ENCODE data around the gene CCDC92B.

DNA sequence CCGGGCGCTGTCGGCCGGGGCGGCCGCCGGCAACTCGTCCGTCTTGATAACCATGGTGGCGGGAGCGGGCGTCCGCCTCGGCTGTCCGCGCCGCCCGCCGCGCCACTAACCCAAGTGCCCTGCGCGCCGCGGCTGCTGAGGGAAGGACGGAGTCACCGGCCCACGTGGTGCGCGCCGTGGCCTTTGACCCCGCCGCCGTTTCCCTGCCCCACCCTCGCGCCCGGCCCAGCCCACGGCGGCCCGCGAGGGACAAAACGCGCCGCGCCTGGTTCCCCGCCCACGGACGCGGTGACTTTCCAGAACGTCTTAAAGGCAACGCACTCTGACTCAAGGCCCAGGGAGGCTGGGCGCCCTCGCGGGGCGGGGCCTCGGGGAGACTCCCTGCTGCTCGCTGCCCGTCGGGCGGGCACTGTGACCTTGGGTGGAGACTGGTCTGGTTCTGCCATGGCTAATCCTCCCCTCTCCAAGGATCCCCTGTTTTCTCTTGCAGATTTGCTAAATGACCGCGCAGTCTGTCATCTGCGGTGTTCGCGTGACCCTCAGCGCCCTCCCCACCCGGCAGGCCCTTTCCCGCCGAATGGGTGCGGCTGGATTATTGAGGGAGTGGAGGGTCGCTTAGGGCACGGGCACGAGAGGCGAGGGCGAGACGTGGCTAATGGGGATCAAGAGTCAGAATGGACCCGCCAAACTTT is 37.7 kb downstream of the CCDC92B start, which contains the start of gene CLUH:
- TF ChIP-seq HDAC6 (IDR thresholded peaks at IDR 0.05; ENCODE audit: unreplicated experiment) = no peak
- TF ChIP-seq POLR2A (IDR thresholded peaks at IDR 0.05; ENCODE audit: low read depth, low read length) = peak; percentile 87
- TF ChIP-seq RCOR1 (conservative IDR thresholded peaks at IDR 0.05; ENCODE audit: low read depth, low read length) = no peak
- TF ChIP-seq, protein P1, sequence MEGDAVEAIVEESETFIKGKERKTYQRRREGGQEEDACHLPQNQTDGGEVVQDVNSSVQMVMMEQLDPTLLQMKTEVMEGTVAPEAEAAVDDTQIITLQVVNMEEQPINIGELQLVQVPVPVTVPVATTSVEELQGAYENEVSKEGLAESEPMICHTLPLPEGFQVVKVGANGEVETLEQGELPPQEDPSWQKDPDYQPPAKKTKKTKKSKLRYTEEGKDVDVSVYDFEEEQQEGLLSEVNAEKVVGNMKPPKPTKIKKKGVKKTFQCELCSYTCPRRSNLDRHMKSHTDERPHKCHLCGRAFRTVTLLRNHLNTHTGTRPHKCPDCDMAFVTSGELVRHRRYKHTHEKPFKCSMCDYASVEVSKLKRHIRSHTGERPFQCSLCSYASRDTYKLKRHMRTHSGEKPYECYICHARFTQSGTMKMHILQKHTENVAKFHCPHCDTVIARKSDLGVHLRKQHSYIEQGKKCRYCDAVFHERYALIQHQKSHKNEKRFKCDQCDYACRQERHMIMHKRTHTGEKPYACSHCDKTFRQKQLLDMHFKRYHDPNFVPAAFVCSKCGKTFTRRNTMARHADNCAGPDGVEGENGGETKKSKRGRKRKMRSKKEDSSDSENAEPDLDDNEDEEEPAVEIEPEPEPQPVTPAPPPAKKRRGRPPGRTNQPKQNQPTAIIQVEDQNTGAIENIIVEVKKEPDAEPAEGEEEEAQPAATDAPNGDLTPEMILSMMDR (IDR thresholded peaks at IDR 0.05 in 2 of 3, conservative IDR thresholded peaks at IDR 0.05 in 1 of 3; ENCODE audit: control insufficient read depth in 2 of 3, extremely low read depth in 1 of 3, insufficient read depth in 1 of 3, low read depth in 3 of 3, low read length in 3 of 3) = no peak
- TF ChIP-seq ZNF217 (IDR thresholded peaks at IDR 0.05) = no peak
- peak; percentile 83 for TF ChIP-seq SP1 (IDR thresholded peaks at IDR 0.05; ENCODE audit: low read depth, low read length)
- no peak for TF ChIP-seq EED (IDR thresholded peaks at IDR 0.05; ENCODE audit: low read depth)
- TF ChIP-seq, protein P2, sequence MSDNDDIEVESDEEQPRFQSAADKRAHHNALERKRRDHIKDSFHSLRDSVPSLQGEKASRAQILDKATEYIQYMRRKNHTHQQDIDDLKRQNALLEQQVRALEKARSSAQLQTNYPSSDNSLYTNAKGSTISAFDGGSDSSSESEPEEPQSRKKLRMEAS (IDR thresholded peaks at IDR 0.05; ENCODE audit: low read depth, low read length) = peak; percentile 91
- no peak for TF ChIP-seq RBBP5 (conservative IDR thresholded peaks at IDR 0.05)
- peak; percentile 47; the same call in 1 of the 2 replicates for TF ChIP-seq DPF2 (IDR thresholded peaks at IDR 0.05)
- no peak for TF ChIP-seq EZH2 (IDR thresholded peaks at IDR 0.05; ENCODE audit: borderline replicate concordance, control insufficient read depth, low read depth, low read length)
- no peak for TF ChIP-seq SREBF2 (IDR thresholded peaks at IDR 0.05; ENCODE audit: low read length)
- TF ChIP-seq CHD4 (IDR thresholded peaks at IDR 0.05) = no peak

Data from GM12878 (cell line).